GM13976 (cell line): Measurements from ENCODE around the gene UBA3.
A peak's percentile ranks its signal among the peaks of the same experiment; 100 is the strongest.

Experiments
- DNase-seq: peaks from one replicate; pipeline ENCODE4 v3.0.0; 2012; ENCODE audit warnings: low spot score
- CTCF ChIP-seq: IDR thresholded peaks from 2 replicates; pipeline ENCODE4 v1.5.1; 2012; ENCODE audit warnings: borderline replicate concordance, mild to moderate bottlenecking; ENCODE audit not compliant: insufficient read depth; ENCODE audit errors: extremely low read depth, missing control alignments, control extremely low read depth
- in situ Hi-C: fragments of 300-500 bp; cut with MboI; formaldehyde crosslinking; loops from one replicate; pipeline ENCODE4 v1.12.0; 2022; ENCODE audit warnings: low sequenced_read_pairs, mixed read lengths, inconsistent platforms; ENCODE audit not compliant: unreplicated experiment

The UBA3 gene

GRCh38 chr3:69063636-69064035 lies 16.5 kb downstream of the UBA3 start:
- TF ChIP-seq CTCF, result no peak
- no peak for DNase-seq
- in situ Hi-C loops, result no loop called here

- DNase-seq, result no peak
- TF ChIP-seq CTCF, result no peak
- in situ Hi-C loops, result no loop called here
Measured at GRCh38 chr3:69059688-69060087, 20.5 kb downstream of the UBA3 start.

GRCh38 chr3:69058947-69059224 lies 21.3 kb downstream of the UBA3 start:
- DNase-seq, result no peak
- TF ChIP-seq CTCF, result no peak
- in situ Hi-C loops, result no loop called here

- no peak for TF ChIP-seq CTCF
- in situ Hi-C loops, result no loop called here
- peak; percentile 30 for DNase-seq
Measured at GRCh38 chr3:69058180-69058946, 21.8 kb downstream of the UBA3 start.

GRCh38 chr3:69052472-69052898 lies 27.7 kb downstream of the UBA3 start:
- in situ Hi-C loops, result no loop called here

GRCh38 chr3:69051756-69052471 lies 28.3 kb downstream of the UBA3 start, which contains the start of gene TMF1:
Gene TMF1, minus strand, starts transcription at chr3:69052333. Its CDS starts 247 bp downstream, at chr3:69052086.
- in situ Hi-C loops, result no loop called here
- peak; percentile 92 for DNase-seq
- TF ChIP-seq CTCF, result no peak

More at GRCh38 chr3:69052472-69052898, 27.7 kb downstream of the UBA3 start:
- TF ChIP-seq CTCF, result no peak
- DNase-seq, result no peak

- TF ChIP-seq CTCF, result no peak
Measured at GRCh38 chr3:69048990-69049389, 31.2 kb downstream of the UBA3 start.

More at GRCh38 chr3:69048990-69049389, 31.2 kb downstream of the UBA3 start:
- DNase-seq, result no peak
- in situ Hi-C loops, result no loop called here
